GM12872 (cell line): ENCODE data around the gene SNX25.

Experiments used
- TF ChIP-seq, protein P1 (sequence below): IDR thresholded peaks from 3 replicates; pipeline ENCODE4 v1.5.1; 2011; ENCODE audit warnings: low read depth, mild to moderate bottlenecking, low read length, moderate library complexity; ENCODE audit not compliant: insufficient read depth

SNX25 gene

DNA sequence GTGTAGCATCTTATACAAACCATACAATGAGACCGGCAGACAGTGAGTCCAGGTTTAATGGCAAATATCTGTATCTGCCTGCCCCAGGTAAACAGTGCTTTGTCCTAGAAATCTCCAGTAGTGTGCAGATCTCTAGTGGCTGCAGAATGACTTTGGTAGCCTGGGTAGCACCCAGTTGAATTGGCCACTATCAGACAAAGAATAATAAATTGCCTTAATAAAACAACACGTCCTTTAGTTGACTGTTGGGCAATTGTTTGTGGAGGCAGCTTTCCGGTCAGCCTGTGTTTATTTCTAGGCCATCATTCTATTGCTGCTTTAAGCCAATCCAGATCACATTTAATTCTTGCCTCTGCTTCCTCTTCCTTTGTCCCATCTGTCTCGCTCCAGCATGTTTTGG is 52.5 kb downstream of the SNX25 start:
- TF ChIP-seq, protein P1, sequence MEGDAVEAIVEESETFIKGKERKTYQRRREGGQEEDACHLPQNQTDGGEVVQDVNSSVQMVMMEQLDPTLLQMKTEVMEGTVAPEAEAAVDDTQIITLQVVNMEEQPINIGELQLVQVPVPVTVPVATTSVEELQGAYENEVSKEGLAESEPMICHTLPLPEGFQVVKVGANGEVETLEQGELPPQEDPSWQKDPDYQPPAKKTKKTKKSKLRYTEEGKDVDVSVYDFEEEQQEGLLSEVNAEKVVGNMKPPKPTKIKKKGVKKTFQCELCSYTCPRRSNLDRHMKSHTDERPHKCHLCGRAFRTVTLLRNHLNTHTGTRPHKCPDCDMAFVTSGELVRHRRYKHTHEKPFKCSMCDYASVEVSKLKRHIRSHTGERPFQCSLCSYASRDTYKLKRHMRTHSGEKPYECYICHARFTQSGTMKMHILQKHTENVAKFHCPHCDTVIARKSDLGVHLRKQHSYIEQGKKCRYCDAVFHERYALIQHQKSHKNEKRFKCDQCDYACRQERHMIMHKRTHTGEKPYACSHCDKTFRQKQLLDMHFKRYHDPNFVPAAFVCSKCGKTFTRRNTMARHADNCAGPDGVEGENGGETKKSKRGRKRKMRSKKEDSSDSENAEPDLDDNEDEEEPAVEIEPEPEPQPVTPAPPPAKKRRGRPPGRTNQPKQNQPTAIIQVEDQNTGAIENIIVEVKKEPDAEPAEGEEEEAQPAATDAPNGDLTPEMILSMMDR, result no peak

DNA sequence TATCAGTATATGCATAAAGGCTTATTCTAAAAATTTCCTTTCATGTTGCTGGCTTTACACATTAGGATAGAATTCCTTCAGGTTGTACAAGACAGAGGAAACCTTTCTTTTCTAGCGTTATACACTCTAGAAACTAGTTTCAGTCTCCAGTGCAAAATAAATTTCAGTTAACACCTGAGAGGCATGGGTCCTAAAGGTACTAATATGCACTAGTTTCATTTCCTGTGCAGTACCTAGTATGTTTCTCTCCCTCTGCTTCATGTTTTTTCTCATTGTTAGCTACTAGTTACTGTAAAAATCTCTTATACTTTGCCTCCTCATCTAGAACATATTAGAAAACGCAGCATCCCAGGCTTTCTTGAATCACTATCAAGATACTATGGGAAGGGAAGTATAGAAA is 54.0 kb downstream of the SNX25 start:
- TF ChIP-seq, protein P1, result no peak

DNA sequence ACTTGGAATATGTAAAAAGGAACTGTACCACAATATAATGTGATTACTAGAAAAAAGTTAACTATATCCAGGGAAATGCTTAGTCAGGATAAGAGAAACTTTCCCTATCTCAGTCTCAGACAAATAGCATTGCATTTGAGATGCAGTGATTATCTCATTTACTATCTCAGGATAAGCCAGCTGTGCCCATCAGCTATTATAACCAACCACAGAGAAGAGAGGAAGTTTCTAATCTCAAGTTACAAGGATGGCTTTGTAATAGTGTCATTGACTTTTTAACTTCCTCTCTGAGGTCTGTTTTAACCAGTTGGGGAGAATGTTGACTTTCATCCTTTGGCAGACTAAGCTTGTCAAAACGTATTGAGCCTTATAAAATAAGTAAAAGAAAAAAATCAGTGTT is 56.5 kb downstream of the SNX25 start:
- TF ChIP-seq, protein P1, result no peak

DNA sequence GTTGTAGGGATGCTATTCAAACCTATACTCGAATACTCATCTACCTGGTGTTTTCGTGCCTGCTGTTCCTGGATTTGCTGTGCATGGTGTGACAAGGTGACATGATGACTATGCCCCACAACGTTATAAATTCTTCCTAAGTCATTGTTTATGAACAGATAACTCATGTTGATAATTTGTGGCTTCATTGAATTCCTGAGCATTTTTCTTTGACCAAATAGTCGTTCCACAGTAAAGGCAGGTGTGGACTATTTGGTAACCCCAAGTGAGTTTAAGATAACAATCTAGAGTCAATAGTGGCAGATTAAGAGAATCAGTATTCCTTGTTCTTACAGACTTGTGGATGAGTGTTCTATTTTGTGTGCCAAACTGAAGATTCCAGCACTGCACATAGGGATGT is 59.9 kb downstream of the SNX25 start:
- TF ChIP-seq, protein P1, result no peak

DNA sequence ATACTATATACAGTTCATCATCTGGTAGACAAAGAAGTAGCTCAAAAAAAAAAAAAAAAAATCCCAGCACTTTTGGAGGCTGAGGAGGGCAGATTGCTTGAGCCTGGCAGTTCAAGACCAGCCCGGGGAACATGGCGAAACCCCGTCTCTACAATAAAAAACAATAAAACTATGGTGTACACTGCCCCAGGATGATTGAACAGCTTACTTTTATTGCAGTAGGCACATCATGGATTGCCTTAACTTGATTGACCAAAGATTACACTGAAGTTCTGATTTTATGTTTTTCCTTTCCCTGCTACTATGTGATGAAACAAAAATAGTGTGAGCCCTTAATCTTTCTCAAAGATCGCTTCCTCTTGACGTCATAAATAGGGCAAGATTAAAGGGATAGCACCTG is 60.6 kb downstream of the SNX25 start:
- TF ChIP-seq, protein P1, result no peak

DNA sequence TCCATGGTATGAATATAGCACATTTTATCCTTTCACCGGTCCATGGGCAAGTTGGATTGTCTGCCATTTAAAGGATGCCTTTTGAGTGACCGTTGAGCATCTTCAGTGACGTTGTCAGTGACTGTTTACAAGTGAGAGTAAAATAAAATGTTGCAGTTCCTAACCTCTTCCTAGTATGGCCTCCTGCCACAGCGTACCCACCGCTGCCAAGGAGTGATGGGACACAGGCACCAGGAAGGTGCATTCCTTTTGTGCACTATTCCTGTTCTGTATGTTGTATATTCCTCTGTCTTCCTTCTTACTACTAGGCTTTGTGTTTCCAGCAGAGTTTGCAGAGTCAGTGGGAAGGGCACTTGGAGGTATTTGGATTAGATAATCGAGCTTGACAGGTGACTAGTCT is 61.5 kb downstream of the SNX25 start:
- TF ChIP-seq, protein P1, result no peak

DNA sequence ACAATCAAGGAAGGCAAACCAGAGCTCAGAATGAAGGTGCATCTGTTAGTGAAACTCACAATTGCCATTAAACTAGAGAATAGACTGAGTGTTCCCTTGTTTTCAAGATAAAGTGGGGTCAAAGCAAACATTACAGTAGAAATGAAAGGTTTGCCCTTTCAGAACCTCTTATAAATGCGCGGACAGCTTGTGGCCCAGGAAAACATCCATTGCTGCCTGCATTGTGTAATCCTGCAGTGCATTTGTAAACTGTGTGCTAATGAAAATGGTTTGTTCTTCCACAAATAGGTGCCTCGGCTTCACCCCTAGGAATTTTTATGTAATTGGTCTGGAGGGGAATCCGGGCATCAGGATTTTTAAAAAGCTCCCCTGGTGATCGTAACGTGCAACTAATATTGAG is 62.8 kb downstream of the SNX25 start:
- TF ChIP-seq, protein P1, result no peak

DNA sequence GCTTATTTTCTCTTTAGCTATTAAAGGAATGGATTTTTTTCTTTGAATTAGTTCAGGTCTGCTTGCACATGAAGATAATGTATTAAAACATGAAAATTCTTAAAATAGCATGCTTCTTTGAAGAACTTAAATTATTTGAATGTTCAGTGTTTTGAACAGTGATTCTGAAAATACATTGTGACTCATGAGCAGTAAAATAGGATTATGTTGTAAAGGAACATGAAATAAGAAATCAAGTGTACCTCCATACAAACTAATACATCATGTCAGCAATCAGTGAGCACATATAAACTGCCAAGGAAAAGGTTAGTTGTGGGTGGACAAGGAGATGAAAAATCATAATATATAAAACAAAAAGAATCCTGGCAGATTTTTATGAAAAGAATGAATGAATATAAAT is 66.1 kb downstream of the SNX25 start:
- TF ChIP-seq, protein P1, result no peak
